ENCODE measurements around the gene ASPA.
A peak's percentile ranks its signal among the peaks of the same experiment; 100 is the strongest.
"Not testable (repeated sequence)": the region's sequence is repeated elsewhere in the genome, so short reads cannot be mapped to it uniquely, and the experiment has no call there.

ASPA gene

GRCh38 chr17:3507071-3507470, 31.3 kb downstream of the ASPA start:
- no peak for DNase-seq (ENCODE audit: low spot score)
- no peak for TF ChIP-seq CTCF (IDR thresholded peaks at IDR 0.05)
- no peak overlapping the region for H3K4me3 ChIP-seq
- no peak overlapping the region for H3K27ac ChIP-seq

- no peak for DNase-seq (ENCODE audit: low spot score)
- no peak for TF ChIP-seq CTCF (IDR thresholded peaks at IDR 0.05)
- Histone ChIP-seq H3K4me3 (no peak overlapping the region), H3K27ac (no peak overlapping the region)
Measured at GRCh38 chr17:3507869-3508268, 32.1 kb downstream of the ASPA start.

- Histone ChIP-seq H3K4me3 (no peak overlapping the region), H3K27ac (no peak overlapping the region)
- DNase-seq (ENCODE audit: low spot score): no peak
- no peak for TF ChIP-seq CTCF (IDR thresholded peaks at IDR 0.05)
Measured at GRCh38 chr17:3510090-3510489, 34.3 kb downstream of the ASPA start.

- H3K27ac ChIP-seq: peak overlapping the region; percentile 77 to 92
- TF ChIP-seq CTCF (IDR thresholded peaks at IDR 0.05): no peak
- DNase-seq (ENCODE audit: low spot score): no peak
- H3K4me3 ChIP-seq: no peak overlapping the region
Measured at GRCh38 chr17:3511852-3512504, 36.2 kb downstream of the ASPA start.

GRCh38 chr17:3512505-3513171, 36.8 kb downstream of the ASPA start:
- H3K27ac ChIP-seq: peak overlapping the region; percentile 77 to 92
- DNase-seq (ENCODE audit: low spot score): peak; percentile 85
- TF ChIP-seq CTCF (IDR thresholded peaks at IDR 0.05): no peak
- H3K4me3 ChIP-seq: peak overlapping the region; percentile 32

- no peak for DNase-seq (ENCODE audit: low spot score)
Measured at GRCh38 chr17:3513305-3514035, 37.7 kb downstream of the ASPA start.

GRCh38 chr17:3514167-3514566, 38.4 kb downstream of the ASPA start:
- not testable (repeated sequence) for H3K4me3 ChIP-seq; DNase-seq (ENCODE audit: low spot score); H3K27ac ChIP-seq

More at GRCh38 chr17:3513305-3514035, 37.7 kb downstream of the ASPA start:
- Histone ChIP-seq H3K27ac (peak overlapping the region; percentile 77 to 92), H3K4me3 (peak overlapping the region; percentile 32)
- TF ChIP-seq CTCF (IDR thresholded peaks at IDR 0.05): no peak

All from coronary artery (tissue), 2 donors.